ENCODE results near the gene FRK.
"Not testable (repeated sequence)": the region's sequence is repeated elsewhere in the genome, so short reads cannot be mapped to it uniquely, and the experiment has no call there.

Gene FRK

GRCh38 chr6:115944829-115945228, 115.9 kb downstream of the FRK start:
- DNase-seq (ENCODE audit: low spot score) = not testable (repeated sequence)

GRCh38 chr6:115937502-115937901, 123.2 kb downstream of the FRK start:
- DNase-seq (ENCODE audit: low spot score) = not testable (repeated sequence)

GRCh38 chr6:115935361-115935760, 125.3 kb downstream of the FRK start:
- DNase-seq (ENCODE audit: low spot score) = no peak

DNA sequence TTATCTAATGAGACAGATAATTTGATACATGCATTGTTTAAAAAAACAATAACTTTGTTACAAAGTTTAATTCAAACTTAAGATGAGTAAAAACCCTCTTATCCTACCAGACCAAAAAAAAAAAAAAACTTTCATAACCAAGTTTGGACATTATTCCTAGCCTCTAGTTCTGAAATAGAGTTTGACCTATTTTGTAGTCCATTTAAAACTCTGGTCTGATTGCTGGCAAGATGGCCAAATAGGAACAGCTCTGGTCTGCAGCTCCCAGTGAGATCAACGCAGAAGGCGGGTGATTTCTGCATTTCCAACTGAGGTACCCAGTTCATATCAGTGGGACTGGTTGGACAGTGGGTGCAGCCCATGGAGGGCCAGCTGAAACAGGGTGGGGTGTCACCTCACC, 125.9 kb downstream of the FRK start:
- no peak for DNase-seq (ENCODE audit: low spot score)

- DNase-seq (ENCODE audit: low spot score) = no peak
These were observed 126.5 kb downstream of the FRK start for GRCh38 chr6:115934145-115934544.

GRCh38 chr6:115932481-115932880, 128.2 kb downstream of the FRK start:
- DNase-seq (ENCODE audit: low spot score) = no peak

- DNase-seq (ENCODE audit: low spot score) = not testable (repeated sequence)
These were observed 132.7 kb downstream of the FRK start for GRCh38 chr6:115928000-115928399.

- no peak for DNase-seq (ENCODE audit: low spot score)
These were observed 137.7 kb downstream of the FRK start for GRCh38 chr6:115922971-115923370.

DNA sequence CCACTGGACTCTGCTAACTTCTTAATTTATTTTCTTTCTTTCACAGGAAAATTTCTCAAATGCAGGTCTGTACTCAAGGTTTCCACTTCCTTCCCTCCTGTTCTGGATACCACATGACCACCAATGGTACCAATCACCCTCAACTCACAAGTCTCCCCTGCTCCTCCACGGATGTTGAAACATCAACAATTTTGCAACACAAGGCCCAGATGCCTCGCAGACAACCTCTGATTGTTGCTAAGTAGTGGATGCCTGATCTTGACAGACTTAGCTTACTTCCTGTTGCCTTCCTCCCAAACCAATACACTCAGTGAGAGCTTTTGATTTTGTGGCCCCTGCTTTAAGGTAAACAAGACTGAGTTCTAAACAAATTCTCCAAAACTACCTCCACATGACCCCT, 146.6 kb downstream of the FRK start:
- DNase-seq (ENCODE audit: low spot score) = no peak

DNA sequence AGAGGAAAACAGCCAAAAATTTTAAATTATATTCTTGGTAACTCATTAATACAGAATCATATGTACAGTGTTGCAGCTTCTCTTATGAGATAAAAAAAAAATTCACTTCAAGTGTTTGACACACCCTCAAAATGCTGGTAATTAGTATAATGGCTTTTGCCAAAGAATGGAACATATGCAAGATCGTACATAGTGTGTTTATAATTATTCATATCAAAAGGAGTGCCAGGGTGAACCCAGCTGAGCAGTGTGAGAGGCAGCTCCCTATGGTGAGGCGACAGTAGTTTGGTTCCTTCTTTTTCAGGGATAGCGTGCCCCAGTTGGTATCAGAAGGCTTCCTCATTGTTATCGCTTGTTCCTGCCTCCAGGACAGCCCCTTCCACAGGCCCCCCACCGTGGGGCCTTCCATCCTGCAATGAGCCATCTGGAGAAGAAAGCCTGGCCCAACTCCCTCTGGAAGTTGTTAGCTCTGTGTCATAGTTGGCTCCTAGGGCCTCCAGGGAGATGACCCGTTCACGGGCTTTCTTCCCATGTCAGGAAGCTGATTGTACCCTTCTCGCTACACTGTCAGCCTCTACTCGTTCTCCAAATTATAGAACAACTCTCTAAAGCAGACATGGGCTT, 150.7 kb downstream of the FRK start:
- no peak for DNase-seq (ENCODE audit: low spot score)

GRCh38 chr6:115908906-115909559, 151.7 kb downstream of the FRK start:
- DNase-seq (ENCODE audit: low spot score) = no peak

DNA sequence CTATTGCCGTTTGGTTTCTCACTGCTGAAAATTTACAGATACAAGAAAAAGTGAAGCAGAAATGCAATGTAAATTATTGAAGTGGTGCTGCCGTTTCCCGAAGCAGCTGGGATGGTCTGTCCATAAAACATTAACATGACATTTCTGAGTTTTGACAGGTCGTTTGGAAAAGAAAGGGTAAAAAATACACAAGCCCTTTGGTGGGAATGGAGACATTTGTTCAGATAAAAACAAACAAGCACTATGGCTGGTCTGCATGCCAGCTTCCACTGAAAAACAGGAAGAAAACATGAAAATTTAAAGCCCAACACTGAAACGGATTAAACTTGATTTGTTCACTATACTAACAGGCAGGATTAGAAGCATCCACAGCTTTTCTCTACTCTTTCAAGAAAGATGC, 155.2 kb downstream of the FRK start:
- DNase-seq (ENCODE audit: low spot score) = no peak

- DNase-seq (ENCODE audit: low spot score) = no peak
These were observed 158.3 kb downstream of the FRK start for GRCh38 chr6:115902436-115902835.

DNA sequence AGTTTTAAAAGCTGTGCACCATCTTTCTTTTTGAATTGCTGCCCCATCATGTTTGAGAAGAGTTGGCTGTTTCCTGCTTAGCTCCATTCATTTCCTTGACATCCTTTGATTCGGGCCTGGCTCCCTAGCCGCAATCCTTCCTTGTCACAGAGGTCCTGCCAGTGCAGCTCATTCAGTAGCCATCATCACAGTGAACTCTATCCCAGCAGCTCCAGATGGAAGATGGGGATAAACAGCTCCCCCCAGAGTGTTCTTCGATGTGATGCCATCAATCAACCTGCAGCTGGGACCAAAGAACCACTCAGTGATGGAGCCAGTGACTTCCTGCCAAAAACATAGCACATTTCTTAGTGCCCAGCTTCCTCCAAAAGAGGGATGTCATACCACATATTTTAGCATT, 158.8 kb downstream of the FRK start:
- DNase-seq (ENCODE audit: low spot score) = no peak

DNA sequence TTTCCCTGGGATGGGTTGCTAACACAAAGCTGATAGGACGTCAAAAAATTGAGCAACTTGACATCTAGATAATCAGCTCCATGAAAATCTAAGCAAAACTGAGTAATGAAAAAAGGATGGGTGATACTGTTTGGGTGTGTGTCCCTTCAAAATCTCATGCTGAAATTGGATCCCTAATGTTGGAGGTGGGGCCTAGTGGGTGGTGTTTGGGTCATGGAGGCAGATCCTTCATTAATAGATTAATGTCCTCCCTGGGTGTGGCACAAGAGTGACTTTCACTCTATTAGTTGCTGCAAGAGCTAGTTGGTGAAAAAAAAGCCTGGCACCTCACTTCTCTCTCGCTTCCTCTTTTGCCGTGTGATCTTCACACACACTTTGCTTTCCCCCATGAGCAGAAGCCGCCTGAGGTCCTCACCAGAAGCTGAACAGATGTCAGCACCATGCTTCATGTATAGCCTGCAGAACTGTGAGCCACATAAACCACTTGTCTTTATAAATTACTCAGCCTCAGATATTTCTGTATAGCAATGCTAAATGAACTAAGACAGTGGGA, 160.9 kb downstream of the FRK start:
- no peak for DNase-seq (ENCODE audit: low spot score)

DNA sequence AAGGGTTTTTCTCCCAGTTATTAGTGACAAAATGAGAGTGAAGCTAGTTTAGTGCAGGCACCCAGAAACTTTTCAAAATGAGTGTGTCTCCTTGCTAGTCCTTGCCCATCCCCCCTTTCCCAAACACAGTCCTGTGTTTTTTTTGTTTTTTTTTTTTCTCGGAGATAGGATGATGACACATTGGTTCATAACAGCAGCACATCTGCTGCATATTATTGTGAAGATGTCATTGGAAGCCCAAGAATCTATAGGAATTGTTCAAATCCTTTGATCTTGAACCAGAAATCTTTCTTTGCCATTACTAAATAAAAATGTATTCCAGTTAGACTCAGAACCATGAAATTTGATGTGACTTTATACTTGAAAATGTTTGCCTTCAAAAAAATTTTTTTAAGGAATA, 162.4 kb downstream of the FRK start:
- DNase-seq (ENCODE audit: low spot score) = no peak

DNA sequence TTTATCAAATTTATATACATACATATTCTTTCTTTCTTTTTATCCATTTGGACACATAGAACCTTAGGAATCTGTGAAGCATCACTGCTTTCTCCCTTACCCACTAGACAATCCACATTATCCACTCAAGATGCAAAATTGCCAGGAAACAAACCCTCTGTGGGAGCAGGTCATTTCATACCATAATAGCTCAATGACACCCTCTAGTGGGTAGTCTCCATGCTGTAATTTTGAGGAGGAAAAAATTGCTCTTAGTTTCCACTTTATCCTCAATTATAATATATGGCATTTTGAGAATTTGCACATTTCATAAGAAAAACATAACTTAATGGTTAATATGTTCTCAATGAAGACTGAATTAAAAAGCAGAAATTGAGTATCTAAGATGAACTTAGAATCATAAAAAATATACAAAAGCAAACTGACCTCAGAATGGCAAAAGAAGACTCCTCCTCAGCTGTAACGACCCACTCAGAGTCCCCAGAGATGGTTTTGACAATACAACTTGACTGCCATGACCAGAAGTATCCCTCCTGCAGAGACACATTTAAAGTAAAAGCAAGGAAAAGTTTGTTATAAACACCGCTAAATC, 164.1 kb downstream of the FRK start:
- peak; percentile 4 for DNase-seq (ENCODE audit: low spot score)

DNA sequence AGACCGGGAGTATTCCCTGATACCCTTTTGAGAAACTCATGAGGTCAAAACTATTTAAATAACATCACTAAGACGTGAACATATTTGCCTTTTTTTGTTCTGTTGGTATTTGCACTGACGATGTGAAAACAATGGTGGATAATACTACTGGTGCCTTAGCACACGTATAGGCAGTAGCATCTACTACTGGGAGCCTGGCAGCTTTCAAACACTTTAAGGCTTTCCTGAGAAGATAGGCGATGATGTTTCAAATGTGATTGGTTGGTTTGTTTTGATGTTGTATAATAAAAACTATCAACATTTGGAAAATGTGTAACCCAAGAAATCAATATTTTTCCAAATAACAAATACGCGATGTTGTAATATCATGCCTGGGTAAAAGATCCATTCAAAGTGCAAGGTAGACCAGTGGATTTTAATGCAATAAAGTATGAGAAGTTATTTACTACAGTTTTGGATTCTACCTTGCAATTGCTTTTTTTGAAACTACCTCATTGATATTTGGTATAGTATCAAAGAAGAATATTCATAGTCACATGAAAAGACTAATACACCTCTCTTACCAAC, 166.2 kb downstream of the FRK start:
- no peak for DNase-seq (ENCODE audit: low spot score)

GRCh38 chr6:115891750-115892149, 168.9 kb downstream of the FRK start:
- no peak for DNase-seq (ENCODE audit: low spot score)

DNA sequence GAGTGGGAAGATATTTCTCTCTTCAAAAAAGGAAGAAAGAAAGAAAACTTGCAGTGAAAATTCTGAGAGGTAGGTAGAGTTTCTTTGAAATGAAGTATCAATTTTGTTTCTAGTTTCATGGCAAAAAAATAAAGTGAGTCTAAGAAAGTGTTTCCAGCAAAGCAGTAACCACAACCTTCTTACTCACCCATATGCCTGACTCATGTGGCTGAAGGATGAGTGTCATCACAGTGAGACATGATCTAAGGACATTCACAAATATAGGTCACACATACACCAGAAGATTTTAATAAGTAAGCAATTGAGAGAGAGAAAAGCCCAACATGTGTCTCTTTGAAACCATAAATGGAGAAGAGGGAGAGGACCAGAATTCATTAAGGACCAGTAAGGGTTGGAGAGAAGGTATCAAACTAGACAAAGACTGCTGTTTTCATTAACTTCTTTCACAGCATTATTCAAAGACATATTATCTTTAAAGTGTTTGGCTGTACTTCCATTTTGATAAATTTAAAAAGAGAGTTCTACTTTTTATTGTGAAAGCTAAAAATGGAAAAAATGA, 169.5 kb downstream of the FRK start:
- DNase-seq (ENCODE audit: low spot score) = no peak

DNA sequence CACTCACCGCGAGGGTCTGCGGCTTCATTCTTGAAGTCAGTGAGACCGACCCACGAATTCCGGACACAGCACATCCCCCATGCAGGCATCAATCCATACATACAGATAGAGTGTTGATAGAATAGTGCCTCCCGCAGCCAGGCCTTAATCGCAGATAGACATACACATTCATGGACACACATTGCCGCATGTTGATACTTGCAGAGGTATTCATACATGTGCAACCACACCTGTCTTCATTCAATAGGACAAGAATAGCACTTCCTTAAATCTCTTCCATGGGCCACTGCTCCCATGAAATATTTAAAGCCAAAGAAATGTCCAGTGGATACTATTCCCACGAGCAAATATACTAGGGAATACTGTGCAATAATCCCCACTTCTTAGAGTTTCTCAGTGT, 170.5 kb downstream of the FRK start:
- no peak for DNase-seq (ENCODE audit: low spot score)

DNA sequence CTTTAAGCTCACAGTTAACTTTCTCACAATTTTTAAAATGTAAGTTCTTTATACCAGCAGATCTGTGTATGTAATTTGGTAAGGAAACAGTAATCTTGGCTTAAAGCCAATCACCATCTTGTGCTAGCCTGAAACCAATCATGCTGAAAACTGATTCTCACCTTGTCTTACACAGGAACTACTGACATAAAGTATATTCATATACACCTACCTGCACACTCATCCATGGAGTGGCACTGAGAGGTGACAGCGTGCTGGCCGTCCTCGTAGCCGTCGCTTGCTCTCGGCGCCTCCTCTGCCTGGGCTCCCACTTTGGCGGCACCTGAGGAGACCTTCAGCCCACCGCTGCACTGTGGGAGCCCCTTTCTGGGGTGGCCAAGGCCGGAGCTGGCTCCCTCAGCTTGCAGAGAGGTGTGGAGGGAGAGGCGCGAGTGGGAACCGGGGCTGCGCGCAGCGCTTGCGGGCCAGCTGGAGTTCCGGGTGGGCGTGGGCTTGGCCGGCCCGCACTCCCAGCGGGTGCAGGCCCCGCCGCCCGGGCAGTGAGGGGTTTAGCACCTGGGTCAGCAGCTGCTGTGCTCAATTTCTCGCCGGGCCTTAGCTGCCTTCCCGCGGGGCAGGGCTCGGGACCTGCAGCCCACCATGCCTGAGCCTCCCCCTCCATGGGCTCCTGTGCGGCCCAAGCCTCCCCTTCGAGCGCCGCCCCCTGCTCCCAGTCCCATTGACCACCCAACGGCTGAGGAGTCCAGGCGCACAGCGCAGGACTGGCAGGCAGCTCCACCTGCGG, 171.8 kb downstream of the FRK start:
- not testable (repeated sequence) for DNase-seq (ENCODE audit: low spot score)
